Left hindlimb (tissue), 1 donor: ENCODE measurements around the gene FAM117A.
"Not testable (repeated sequence)": the region's sequence is repeated elsewhere in the genome, so short reads cannot be mapped to it uniquely, and the experiment has no call there.

Source experiments
- DNase-seq: peaks from one replicate; pipeline ENCODE4 v3.0.0-alpha.2; 2018

The FAM117A gene

GRCh38 chr17:49762151-49762941 lies 1.6 kb downstream of the FAM117A start:
- no peak for DNase-seq

GRCh38 chr17:49760932-49761558 lies 2.9 kb downstream of the FAM117A start:
- no peak for DNase-seq

GRCh38 chr17:49760296-49760695 lies 3.6 kb downstream of the FAM117A start:
- no peak for DNase-seq

- no peak for DNase-seq
Observed at GRCh38 chr17:49759203-49759602, 4.7 kb downstream of the FAM117A start.

GRCh38 chr17:49758464-49759010 lies 5.4 kb downstream of the FAM117A start:
- not testable (repeated sequence) for DNase-seq

- no peak for DNase-seq
Observed at GRCh38 chr17:49757151-49757777, 6.7 kb downstream of the FAM117A start.

GRCh38 chr17:49756323-49757150 lies 7.4 kb downstream of the FAM117A start:
- DNase-seq: no peak

- DNase-seq: no peak
Observed at GRCh38 chr17:49755663-49756283, 8.2 kb downstream of the FAM117A start.

- no peak for DNase-seq
Observed at GRCh38 chr17:49753959-49754391, 10.0 kb downstream of the FAM117A start.

- no peak for DNase-seq
Observed at GRCh38 chr17:49752508-49752907, 11.4 kb downstream of the FAM117A start.

GRCh38 chr17:49749730-49750129 lies 14.2 kb downstream of the FAM117A start:
- no peak for DNase-seq

GRCh38 chr17:49748791-49749190 lies 15.1 kb downstream of the FAM117A start:
- DNase-seq: no peak

- no peak for DNase-seq
Observed at GRCh38 chr17:49748223-49748622, 15.7 kb downstream of the FAM117A start.

- no peak for DNase-seq
Observed at GRCh38 chr17:49747632-49748031, 16.3 kb downstream of the FAM117A start.

- no peak for DNase-seq
Observed at GRCh38 chr17:49746791-49747490, 17.0 kb downstream of the FAM117A start.

- no peak for DNase-seq
Observed at GRCh38 chr17:49745175-49746139, 18.5 kb downstream of the FAM117A start.

- DNase-seq: no peak
Observed at GRCh38 chr17:49742166-49742638, 21.7 kb downstream of the FAM117A start.

GRCh38 chr17:49741692-49742076 lies 22.2 kb downstream of the FAM117A start:
- DNase-seq: no peak

GRCh38 chr17:49741009-49741691 lies 22.8 kb downstream of the FAM117A start:
- no peak for DNase-seq
